K562 (cell line): Measurements from ENCODE around the gene TMEM161B. TPM values are rescaled to one million over a fixed set of nuclear protein-coding genes. Genes with fewer than 3 reads are reported as not detected.

Experiments used
- CC2D1A ChIP-seq: fragments of 450-650 bp; IDR thresholded peaks from 2 replicates; pipeline ENCODE4 v1.6.1; 2017; ENCODE audit warnings: mild to moderate bottlenecking
- ESRRA ChIP-seq: fragments of 450-650 bp; IDR thresholded peaks from 2 replicates; pipeline ENCODE4 v1.6.1; 2014; ENCODE audit warnings: low read depth, mild to moderate bottlenecking, moderate library complexity, borderline replicate concordance
- NFIC ChIP-seq: fragments of 450-650 bp; IDR thresholded peaks from 2 replicates; pipeline ENCODE4 v1.6.1; 2017; ENCODE audit warnings: mild to moderate bottlenecking, inconsistent platforms
- RNF219 ChIP-seq: fragments of 250-450 bp; sonication (Bioruptor Pico); IDR thresholded peaks from 2 replicates; pipeline ENCODE4 v1.5.0; 2022; ENCODE audit warnings: mild to moderate bottlenecking
- ZNF766 ChIP-seq: fragments of 200-800 bp; sonication (Bioruptor generic); conservative IDR thresholded peaks from 2 replicates; pipeline ENCODE4 v1.6.1; 2016; ENCODE audit warnings: missing genetic modification characterization, missing compliant biosample characterization
- ZNF785 ChIP-seq: fragments of 250-450 bp; sonication (Bioruptor Pico); IDR thresholded peaks from 2 replicates; pipeline ENCODE4 v1.4.0; 2020; ENCODE audit warnings: mild to moderate bottlenecking
- polyA plus RNA-seq, 8 experiments: library from polyadenylated mRNA; depleted of rRNA in 4 of 8; stranded (reverse) in 5 of 8; unstranded in 3 of 8; fragments of >200 nt; fragmentation: Nextera tagmentation in 2 of 8; fragmentation: Illumina TruSeq in 1 of 8; extraction: Ambion mirVana in 2 of 8; extraction: Trizol in 1 of 8; gene quantifications; 2 replicates each; pipeline versions ENCODE4 v1.2.1 to v1.2.3, GENCODE V29; 2011 to 2014; ENCODE audit warnings: inconsistent platforms in 1 of 8, missing spikeins in 1 of 8
- total RNA-seq, 7 experiments: library from RNA; depleted of rRNA in 6 of 7; stranded (reverse); fragments of >200 nt in 6 of 7; fragmentation: Illumina TruSeq in 2 of 7; extraction: Trizol in 2 of 7; gene quantifications; 2 replicates each; pipeline versions ENCODE4 v1.2.1 to v1.2.3, GENCODE V29; 2011 to 2021; ENCODE audit warnings: low replicate concordance in 1 of 7
- TF ChIP-seq, protein P1 (sequence below): fragments of 450-650 bp; IDR thresholded peaks from 2 replicates; pipeline ENCODE4 v1.6.1; 2016; ENCODE audit warnings: mild to moderate bottlenecking
- TF ChIP-seq, protein P2 (sequence below): fragments of 450-650 bp; IDR thresholded peaks from 2 replicates; pipeline ENCODE4 v1.6.1; 2016

TMEM161B gene
- total and polyA plus RNA-seq, 9 of the 15 experiments (the other 6 are each of a cell fraction or from before 2014, with no cell fraction given), result 18.9 to 57.1 (median 40.6) TPM

DNA sequence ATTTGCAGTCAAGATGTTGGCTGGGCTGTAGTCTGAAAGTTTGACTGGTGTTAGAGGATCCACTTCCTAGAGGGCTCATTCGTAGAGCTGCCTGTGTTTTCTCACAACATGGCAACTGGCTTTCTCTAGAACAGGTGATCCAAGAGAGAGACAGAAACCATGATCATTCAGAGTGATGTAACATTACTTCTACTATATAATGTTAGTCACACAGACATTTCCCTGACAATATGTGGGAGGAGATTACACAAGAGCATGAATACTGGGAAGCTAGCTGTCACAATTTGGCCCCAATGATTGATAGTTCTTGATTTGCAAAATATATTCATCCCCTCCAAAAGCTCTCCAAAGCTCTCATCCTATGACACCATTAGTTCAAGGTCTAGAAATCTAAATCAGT, 10.9 kb upstream of the TMEM161B start (continued):
- TF ChIP-seq, protein P1, sequence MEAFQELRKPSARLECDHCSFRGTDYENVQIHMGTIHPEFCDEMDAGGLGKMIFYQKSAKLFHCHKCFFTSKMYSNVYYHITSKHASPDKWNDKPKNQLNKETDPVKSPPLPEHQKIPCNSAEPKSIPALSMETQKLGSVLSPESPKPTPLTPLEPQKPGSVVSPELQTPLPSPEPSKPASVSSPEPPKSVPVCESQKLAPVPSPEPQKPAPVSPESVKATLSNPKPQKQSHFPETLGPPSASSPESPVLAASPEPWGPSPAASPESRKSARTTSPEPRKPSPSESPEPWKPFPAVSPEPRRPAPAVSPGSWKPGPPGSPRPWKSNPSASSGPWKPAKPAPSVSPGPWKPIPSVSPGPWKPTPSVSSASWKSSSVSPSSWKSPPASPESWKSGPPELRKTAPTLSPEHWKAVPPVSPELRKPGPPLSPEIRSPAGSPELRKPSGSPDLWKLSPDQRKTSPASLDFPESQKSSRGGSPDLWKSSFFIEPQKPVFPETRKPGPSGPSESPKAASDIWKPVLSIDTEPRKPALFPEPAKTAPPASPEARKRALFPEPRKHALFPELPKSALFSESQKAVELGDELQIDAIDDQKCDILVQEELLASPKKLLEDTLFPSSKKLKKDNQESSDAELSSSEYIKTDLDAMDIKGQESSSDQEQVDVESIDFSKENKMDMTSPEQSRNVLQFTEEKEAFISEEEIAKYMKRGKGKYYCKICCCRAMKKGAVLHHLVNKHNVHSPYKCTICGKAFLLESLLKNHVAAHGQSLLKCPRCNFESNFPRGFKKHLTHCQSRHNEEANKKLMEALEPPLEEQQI, result no peak
- TF ChIP-seq ZNF766 (no peak), NFIC (no peak), ESRRA (no peak), RNF219 (CRISPR knock-in tag) (no peak), CC2D1A (no peak), ZNF785 (CRISPR knock-in tag) (no peak)
- TF ChIP-seq, protein P2, sequence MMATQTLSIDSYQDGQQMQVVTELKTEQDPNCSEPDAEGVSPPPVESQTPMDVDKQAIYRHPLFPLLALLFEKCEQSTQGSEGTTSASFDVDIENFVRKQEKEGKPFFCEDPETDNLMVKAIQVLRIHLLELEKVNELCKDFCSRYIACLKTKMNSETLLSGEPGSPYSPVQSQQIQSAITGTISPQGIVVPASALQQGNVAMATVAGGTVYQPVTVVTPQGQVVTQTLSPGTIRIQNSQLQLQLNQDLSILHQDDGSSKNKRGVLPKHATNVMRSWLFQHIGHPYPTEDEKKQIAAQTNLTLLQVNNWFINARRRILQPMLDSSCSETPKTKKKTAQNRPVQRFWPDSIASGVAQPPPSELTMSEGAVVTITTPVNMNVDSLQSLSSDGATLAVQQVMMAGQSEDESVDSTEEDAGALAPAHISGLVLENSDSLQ, result peak; percentile 77
- TF ChIP-seq, all 486 proteins: peak for 7
